Ovary (tissue), 3 donors: ENCODE data around the gene GRIA4.

ENCODE experiments used
- EP300 ChIP-seq: sonication (generic); formaldehyde crosslinking; IDR thresholded peaks from one replicate; pipeline ENCODE4 v1.6.1; 2017; ENCODE audit warnings: antibody characterized with exemption
- POLR2A ChIP-seq: fragments of 450-650 bp; IDR thresholded peaks from one replicate; pipeline ENCODE4 v1.6.1; 2017; ENCODE audit warnings: antibody characterized with exemption, mild to moderate bottlenecking, moderate library complexity
- TF ChIP-seq, protein P1 (sequence below), 3 donors: fragments of 450-650 bp in 2 of 3; fragments of 200-600 bp in 1 of 3; IDR thresholded peaks; one replicate each; pipeline versions ENCODE4 v1.5.1 to v1.8.0; 2016 to 2022; ENCODE audit warnings: antibody characterized with exemption in 3 of 3, mild to moderate bottlenecking in 1 of 3
- donor health status: DM: no; HTN: no; CAD: no.

DNA sequence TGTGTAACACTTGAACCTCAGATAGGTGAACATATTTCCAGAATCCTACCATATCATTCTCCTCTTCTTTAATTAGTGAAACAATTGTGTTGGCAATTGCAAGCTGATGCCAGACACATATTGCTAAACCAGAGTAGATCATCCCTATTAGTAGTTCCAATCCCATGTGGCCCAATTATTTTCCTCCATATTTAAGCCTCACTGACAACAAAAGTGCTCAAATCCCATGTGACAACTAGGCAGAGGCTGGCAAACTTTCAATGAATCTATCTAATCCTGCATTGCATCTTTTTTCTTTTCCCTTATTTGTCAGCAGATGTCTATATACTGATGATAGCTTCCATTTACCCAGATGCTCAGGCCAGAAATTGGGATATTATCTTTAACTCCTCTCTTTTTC, 90.4 kb downstream of the GRIA4 start:
- TF ChIP-seq, protein P1, sequence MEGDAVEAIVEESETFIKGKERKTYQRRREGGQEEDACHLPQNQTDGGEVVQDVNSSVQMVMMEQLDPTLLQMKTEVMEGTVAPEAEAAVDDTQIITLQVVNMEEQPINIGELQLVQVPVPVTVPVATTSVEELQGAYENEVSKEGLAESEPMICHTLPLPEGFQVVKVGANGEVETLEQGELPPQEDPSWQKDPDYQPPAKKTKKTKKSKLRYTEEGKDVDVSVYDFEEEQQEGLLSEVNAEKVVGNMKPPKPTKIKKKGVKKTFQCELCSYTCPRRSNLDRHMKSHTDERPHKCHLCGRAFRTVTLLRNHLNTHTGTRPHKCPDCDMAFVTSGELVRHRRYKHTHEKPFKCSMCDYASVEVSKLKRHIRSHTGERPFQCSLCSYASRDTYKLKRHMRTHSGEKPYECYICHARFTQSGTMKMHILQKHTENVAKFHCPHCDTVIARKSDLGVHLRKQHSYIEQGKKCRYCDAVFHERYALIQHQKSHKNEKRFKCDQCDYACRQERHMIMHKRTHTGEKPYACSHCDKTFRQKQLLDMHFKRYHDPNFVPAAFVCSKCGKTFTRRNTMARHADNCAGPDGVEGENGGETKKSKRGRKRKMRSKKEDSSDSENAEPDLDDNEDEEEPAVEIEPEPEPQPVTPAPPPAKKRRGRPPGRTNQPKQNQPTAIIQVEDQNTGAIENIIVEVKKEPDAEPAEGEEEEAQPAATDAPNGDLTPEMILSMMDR (IDR thresholded peaks at IDR 0.05) = no peak
- TF ChIP-seq EP300 (no peak), POLR2A (no peak)
